Psoas muscle (tissue), 8 donors: Measurements from ENCODE around the gene SPINK2. TPM values are rescaled to one million over a fixed set of nuclear protein-coding genes. Genes with fewer than 3 reads are reported as not detected.

Source experiments
- ATAC-seq, 4 donors: fragments of 200-7000 bp; cut with Tn5 transposase; one replicate each; pipeline ENCODE4 v1.9.1; 2020; ENCODE audit warnings: moderate library complexity in 3 of 4, mild to moderate bottlenecking in 2 of 4
- DNase-seq, 2 donors: peaks; one replicate each; pipeline ENCODE4 v3.0.0-alpha.2; 2020
- H3K27ac ChIP-seq: fragments of 200-600 bp; one replicate; pipeline ENCODE4 v1.8.0; 2022
- H3K27me3 ChIP-seq, 3 donors: fragments of 200-600 bp in 1 of 3; one replicate each; pipeline versions ENCODE4 v1.6.1 to v1.8.0; 2013 to 2022; ENCODE audit warnings: low read length in 2 of 3, mild to moderate bottlenecking in 2 of 3, moderate library complexity in 1 of 3; ENCODE audit not compliant: insufficient read depth in 3 of 3
- H3K36me3 ChIP-seq, 2 donors: fragments of 200-600 bp in 1 of 2; one replicate each; pipeline versions ENCODE4 v1.6.1 to v1.8.0; 2013 to 2022; ENCODE audit warnings: low read depth in 1 of 2, mild to moderate bottlenecking in 1 of 2, moderate library complexity in 1 of 2; ENCODE audit not compliant: insufficient read depth in 1 of 2
- H3K4me1 ChIP-seq: fragments of 200-600 bp; one replicate; pipeline ENCODE4 v1.8.0; 2022
- H3K4me3 ChIP-seq: fragments of 200-600 bp; one replicate; pipeline ENCODE4 v1.8.0; 2022; ENCODE audit warnings: mild to moderate bottlenecking
- H3K9me3 ChIP-seq: fragments of 200-600 bp; one replicate; pipeline ENCODE4 v1.8.0; 2022
- CTCF ChIP-seq: fragments of 200-600 bp; IDR thresholded peaks from one replicate; pipeline ENCODE4 v1.8.0; 2022; ENCODE audit warnings: antibody characterized with exemption
- WGBS, 3 donors: extraction: QIAGEN DNeasy Blood & Tissue Kit; methylation state at CpG; one replicate each; pipeline versions ENCODE4 v1.1.6 to v1.1.7; 2013; 5-methylcytosine and 5-hydroxymethylcytosine counted together
- intact Hi-C, 2 donors: fragments of 100-400 bp; cut with DNase I; formaldehyde crosslinking; loops; one replicate each; pipeline versions ENCODE4 v1.11.0 to v1.14.2; 2022
- polyA plus RNA-seq, 3 donors: library from polyadenylated mRNA; stranded (reverse); fragments of 200-250 nt; gene quantifications; one replicate each; pipeline ENCODE4 v1.2.3, GENCODE V29; 2013
- total RNA-seq, 4 donors: library from RNA; stranded (reverse); fragmentation: NEBNext Ultra II Directional in 2 of 4; extraction: Animal tissue kit (Norgen Biotek cat#: 25700) in 2 of 4; gene quantifications; one replicate each; pipeline versions ENCODE4 v1.2.1 to v1.2.4, GENCODE V29; 2021 to 2023
- donor health status: healthy with polysubstance abuse.
- donor health status: DM: no; HTN: no; CAD: no; lungs with moderate emphysema.
- donor health status: Bipolar disorder and iron deficiency.
- donor health status: healthy.
- donor health status: DM: yes; HTN: yes; CAD: no.
- donor health status: DM: no; HTN: no; CAD: no.
- donor health status: DM: no; HTN: no; CAD: no.
- donor health status: DM: yes; HTN: yes; CAD: no.

The SPINK2 gene
- total and polyA plus RNA-seq, 7 donors = 0.09 to 0.44 (median 0.37) TPM; not detected in 4

GRCh38 chr4:56786955-56787354 is 34.5 kb downstream of the SPINK2 start:
- H3K36me3 ChIP-seq = no peaks in the 10 kb centered on the region
- no peaks in the 10 kb centered on the region for H3K4me1 ChIP-seq
- no peak overlapping the region for H3K27ac ChIP-seq
- TF ChIP-seq CTCF = no peak
- 17 to 29% (median 27%) methylated on average over 9 of the region's 9 CpGs for WGBS, 3 donors
- DNase-seq (peak; percentile 27 to 57), ATAC-seq (no peak)
- H3K4me3 ChIP-seq = no peak overlapping the region
- H3K27me3 ChIP-seq = peaks cover 0 to 2% (median 0%) of the 10 kb centered on the region in 3 donors
- intact Hi-C loops = no loop called here
- no peaks in the 10 kb centered on the region for H3K9me3 ChIP-seq

GRCh38 chr4:56783986-56784385 is 37.5 kb downstream of the SPINK2 start:
- ATAC-seq (no peak), DNase-seq (no peak)
- Histone ChIP-seq H3K27ac (no peak overlapping the region), H3K27me3 (peaks cover 0 to 4% (median 0%) of the 10 kb centered on the region in 3 donors), H3K36me3 (no peaks in the 10 kb centered on the region), H3K4me1 (no peaks in the 10 kb centered on the region), H3K9me3 (no peaks in the 10 kb centered on the region), H3K4me3 (no peak overlapping the region)
- intact Hi-C loops = no loop called here
- TF ChIP-seq CTCF = no peak
- 29 to 33% (median 29%) methylated on average over 5 of the region's 5 CpGs for WGBS, 3 donors

- Histone ChIP-seq H3K27ac (no peak overlapping the region), H3K9me3 (no peaks in the 10 kb centered on the region), H3K36me3 (no peaks in the 10 kb centered on the region), H3K4me1 (no peaks in the 10 kb centered on the region), H3K27me3 (peaks cover 0 to 2% (median 0%) of the 10 kb centered on the region in 3 donors), H3K4me3 (no peak overlapping the region)
- TF ChIP-seq CTCF = no peak
- intact Hi-C loops = no loop called here
- ATAC-seq (no peak), DNase-seq (no peak)
- 90 to 92% (median 91%) methylated on average over 8 of the region's 8 CpGs for WGBS, 3 donors
These were observed 39.5 kb downstream of the SPINK2 start for GRCh38 chr4:56782019-56782418.

GRCh38 chr4:56773346-56773745 is 48.2 kb downstream of the SPINK2 start:
- H3K9me3 ChIP-seq = no peaks in the 10 kb centered on the region
- no peaks in the 10 kb centered on the region for H3K36me3 ChIP-seq
- WGBS, 3 donors = 92 to 100% (median 95%) methylated on average over 1 of the region's 1 CpG
- intact Hi-C loops = no loop called here
- no peak overlapping the region for H3K4me3 ChIP-seq
- no peaks in the 10 kb centered on the region for H3K27me3 ChIP-seq
- H3K4me1 ChIP-seq = no peaks in the 10 kb centered on the region
- ATAC-seq = no peak
- TF ChIP-seq CTCF = no peak
- H3K27ac ChIP-seq = no peak overlapping the region
- no peak for DNase-seq

- Histone ChIP-seq H3K9me3 (no peaks in the 10 kb centered on the region), H3K27ac (no peak overlapping the region), H3K36me3 (no peaks in the 10 kb centered on the region), H3K4me1 (no peaks in the 10 kb centered on the region), H3K4me3 (no peak overlapping the region), H3K27me3 (no peaks in the 10 kb centered on the region)
- no peak for ATAC-seq
- WGBS, 3 donors = 66 to 80% (median 79%) methylated on average over 2 of the region's 2 CpGs
- TF ChIP-seq CTCF = no peak
- no peak for DNase-seq
- intact Hi-C loops = no loop called here
These were observed 49.4 kb downstream of the SPINK2 start for GRCh38 chr4:56772134-56772533.
